Measurements from ENCODE around the gene KEAP1. TPM values are rescaled to one million over a fixed set of nuclear protein-coding genes. Genes with fewer than 3 reads are reported as not detected.

Gene KEAP1
- total and polyA plus RNA-seq, 10 of the 15 experiments (the other 5 are each of a cell fraction or from before 2014, with no cell fraction given), result 1.4 to 87.7 (median 48.6) TPM

DNA sequence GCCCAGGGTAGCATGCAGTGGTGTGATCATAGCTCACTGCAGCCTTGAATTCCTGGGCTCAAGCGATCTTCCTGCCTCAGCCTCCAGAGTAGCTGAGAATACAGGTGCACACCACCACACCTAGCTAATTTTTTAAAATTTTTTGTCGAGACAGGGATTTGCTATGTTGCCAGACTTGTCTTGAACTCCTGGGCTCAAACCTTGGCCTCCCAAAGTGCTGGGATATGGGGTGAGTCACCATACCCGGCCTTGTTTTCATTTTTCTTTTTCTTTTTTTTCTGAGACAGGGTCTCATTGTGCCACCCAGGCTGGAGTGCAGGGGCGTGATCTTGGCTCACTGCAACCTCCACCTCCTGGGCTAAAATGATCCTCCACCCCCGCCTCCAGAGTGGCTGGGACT, 38.7 kb downstream of the KEAP1 start:
- ChIA-PET RAD21 (ENCODE audit: unreplicated experiment) (no interaction called here), SMC1A (ENCODE audit: uncharacterized antibody, unreplicated experiment) (no interaction called here), POLR2A (interaction anchor here (0.6 kb wide), 1 partner anchor 10 kb away, joined by 5 read pairs; no protein-coding TSS in a partner anchor), CTCF (interaction anchor here (1.1 kb wide), 1 partner anchor 19 kb away, joined by 4 read pairs; no protein-coding TSS in a partner anchor)
- Histone ChIP-seq H2AFZ (ENCODE audit: control insufficient read depth, low read depth, low read length) (no peak overlapping the region), H3K27me3 (replicated peaks in 1 of 2; ENCODE audit: control insufficient read depth in 2 of 2, insufficient read depth in 2 of 2, low read length in 1 of 2) (no peaks in the 10 kb centered on the region), H3K4me3 (no peak overlapping the region), H3K9ac (ENCODE audit: control insufficient read depth, insufficient read depth, low read length) (no peak overlapping the region), H3K4me1 (ENCODE audit: control insufficient read depth, insufficient read depth, low read length) (peaks cover 4% of the 10 kb centered on the region; the same call in 1 of the 2 replicates), H3K27ac (ENCODE audit: control insufficient read depth, insufficient read depth) (no peak overlapping the region), H3K79me2 (ENCODE audit: control insufficient read depth, insufficient read depth, low read length) (no peaks in the 10 kb centered on the region), H4K20me1 (ENCODE audit: control insufficient read depth, insufficient read depth) (no peaks in the 10 kb centered on the region), H3K9me3 (replicated peaks; ENCODE audit: control insufficient read depth, insufficient read depth, low read length) (no peaks in the 10 kb centered on the region), H3K36me3 (ENCODE audit: control insufficient read depth in 2 of 2, insufficient read depth in 2 of 2, low read length in 1 of 2) (peaks cover 2 to 4% of the 10 kb centered on the region in 2 experiments; a peak in 1 of 4 replicates), H3K4me2 (ENCODE audit: control insufficient read depth, insufficient read depth) (no peak overlapping the region)
- FAIRE-seq (no peak), ATAC-seq (no peak), DNase-seq (ENCODE audit: low read depth, low spot score) (no peak)
- in situ Hi-C loops (cut with MboI) (no loop called here), intact Hi-C loops (cut with micrococcal nuclease; ENCODE audit: unreplicated experiment) (no loop called here)
- TF ChIP-seq EZH2 (IDR thresholded peaks at IDR 0.05; ENCODE audit: borderline replicate concordance, control insufficient read depth, low read depth, low read length) (no peak), MYC (IDR thresholded peaks at IDR 0.05; ENCODE audit: insufficient read depth, insufficient read length, insufficient replicate concordance, low read length, severe bottlenecking) (no peak), ESRRA (IDR thresholded peaks at IDR 0.05; ENCODE audit: low read length) (no peak)
- TF ChIP-seq, protein P1, sequence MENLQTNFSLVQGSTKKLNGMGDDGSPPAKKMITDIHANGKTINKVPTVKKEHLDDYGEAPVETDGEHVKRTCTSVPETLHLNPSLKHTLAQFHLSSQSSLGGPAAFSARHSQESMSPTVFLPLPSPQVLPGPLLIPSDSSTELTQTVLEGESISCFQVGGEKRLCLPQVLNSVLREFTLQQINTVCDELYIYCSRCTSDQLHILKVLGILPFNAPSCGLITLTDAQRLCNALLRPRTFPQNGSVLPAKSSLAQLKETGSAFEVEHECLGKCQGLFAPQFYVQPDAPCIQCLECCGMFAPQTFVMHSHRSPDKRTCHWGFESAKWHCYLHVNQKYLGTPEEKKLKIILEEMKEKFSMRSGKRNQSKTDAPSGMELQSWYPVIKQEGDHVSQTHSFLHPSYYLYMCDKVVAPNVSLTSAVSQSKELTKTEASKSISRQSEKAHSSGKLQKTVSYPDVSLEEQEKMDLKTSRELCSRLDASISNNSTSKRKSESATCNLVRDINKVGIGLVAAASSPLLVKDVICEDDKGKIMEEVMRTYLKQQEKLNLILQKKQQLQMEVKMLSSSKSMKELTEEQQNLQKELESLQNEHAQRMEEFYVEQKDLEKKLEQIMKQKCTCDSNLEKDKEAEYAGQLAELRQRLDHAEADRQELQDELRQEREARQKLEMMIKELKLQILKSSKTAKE (IDR thresholded peaks at IDR 0.05; ENCODE audit: low read depth, poor library complexity, severe bottlenecking), result no peak
- WGBS (ENCODE audit: insufficient coverage, insufficient replicate concordance, low lambda C conversion rate, missing lambda C conversion rate), result 65% methylated on average over 5 of the region's 5 CpGs
- BruUV-seq (replicated peaks), result no TSS peak

DNA sequence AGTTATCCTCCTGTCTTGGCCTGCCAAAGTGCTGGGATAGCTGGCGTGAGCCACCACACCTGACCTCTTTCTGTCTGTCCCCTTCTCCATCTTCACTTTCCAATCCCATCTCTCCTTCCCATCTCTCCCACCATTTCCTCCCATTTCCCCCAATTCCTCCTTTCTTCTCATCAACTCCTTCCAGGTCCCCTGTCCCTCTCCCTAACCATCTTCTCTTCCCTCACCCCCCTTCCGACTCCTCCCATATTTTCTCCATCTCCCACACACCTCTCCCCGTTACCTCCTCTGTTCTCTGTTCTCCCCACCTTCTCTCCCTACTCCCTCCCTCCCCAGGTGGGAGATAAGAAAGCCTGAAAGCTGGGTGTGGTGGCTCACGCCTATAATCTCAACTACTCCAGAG, 40.6 kb downstream of the KEAP1 start:
- no peak for DNase-seq (ENCODE audit: low read depth, low spot score)
- POLR2A ChIA-PET, result no interaction called here
- H3K27ac ChIP-seq (ENCODE audit: control insufficient read depth, insufficient read depth), result no peak overlapping the region
- WGBS (ENCODE audit: insufficient coverage, insufficient replicate concordance, low lambda C conversion rate, missing lambda C conversion rate), result 68% methylated on average over 4 of the region's 4 CpGs
- intact Hi-C loops (cut with micrococcal nuclease; ENCODE audit: unreplicated experiment), result no loop called here
- no peak overlapping the region for H3K4me3 ChIP-seq
- FAIRE-seq, result no peak
- H3K9me3 ChIP-seq (replicated peaks; ENCODE audit: control insufficient read depth, insufficient read depth, low read length), result no peaks in the 10 kb centered on the region
- peaks cover 4% of the 10 kb centered on the region; the same call in 1 of the 2 replicates for H3K4me1 ChIP-seq (ENCODE audit: control insufficient read depth, insufficient read depth, low read length)
- SMC1A ChIA-PET (ENCODE audit: uncharacterized antibody, unreplicated experiment), result interaction anchor here (0.7 kb wide), 1 partner anchor 38 kb away, joined by 3 read pairs; no protein-coding TSS in a partner anchor
- BruUV-seq (replicated peaks), result no TSS peak
- H3K79me2 ChIP-seq (ENCODE audit: control insufficient read depth, insufficient read depth, low read length), result no peaks in the 10 kb centered on the region
- RAD21 ChIA-PET (ENCODE audit: unreplicated experiment), result no interaction called here
- H4K20me1 ChIP-seq (ENCODE audit: control insufficient read depth, insufficient read depth), result no peaks in the 10 kb centered on the region
- H3K4me2 ChIP-seq (ENCODE audit: control insufficient read depth, insufficient read depth), result no peak overlapping the region
- H2AFZ ChIP-seq (ENCODE audit: control insufficient read depth, low read depth, low read length), result no peak overlapping the region
- CTCF ChIA-PET, result no interaction called here
- no peak for ATAC-seq
- TF ChIP-seq YY1 (IDR thresholded peaks at IDR 0.05; ENCODE audit: low read depth, low read length) (no peak), CHD1 (IDR thresholded peaks at IDR 0.05; ENCODE audit: low read depth, low read length) (no peak), TBL1XR1 (IDR thresholded peaks at IDR 0.05; ENCODE audit: low read depth, low read length) (no peak), CHD4 (IDR thresholded peaks at IDR 0.05) (no peak), BACH1 (IDR thresholded peaks at IDR 0.05; ENCODE audit: borderline replicate concordance) (no peak), ZSCAN29 (IDR thresholded peaks at IDR 0.05) (no peak), RELA (IDR thresholded peaks at IDR 0.05; ENCODE audit: borderline replicate concordance, partially characterized antibody) (no peak)
- TF ChIP-seq, protein P2, sequence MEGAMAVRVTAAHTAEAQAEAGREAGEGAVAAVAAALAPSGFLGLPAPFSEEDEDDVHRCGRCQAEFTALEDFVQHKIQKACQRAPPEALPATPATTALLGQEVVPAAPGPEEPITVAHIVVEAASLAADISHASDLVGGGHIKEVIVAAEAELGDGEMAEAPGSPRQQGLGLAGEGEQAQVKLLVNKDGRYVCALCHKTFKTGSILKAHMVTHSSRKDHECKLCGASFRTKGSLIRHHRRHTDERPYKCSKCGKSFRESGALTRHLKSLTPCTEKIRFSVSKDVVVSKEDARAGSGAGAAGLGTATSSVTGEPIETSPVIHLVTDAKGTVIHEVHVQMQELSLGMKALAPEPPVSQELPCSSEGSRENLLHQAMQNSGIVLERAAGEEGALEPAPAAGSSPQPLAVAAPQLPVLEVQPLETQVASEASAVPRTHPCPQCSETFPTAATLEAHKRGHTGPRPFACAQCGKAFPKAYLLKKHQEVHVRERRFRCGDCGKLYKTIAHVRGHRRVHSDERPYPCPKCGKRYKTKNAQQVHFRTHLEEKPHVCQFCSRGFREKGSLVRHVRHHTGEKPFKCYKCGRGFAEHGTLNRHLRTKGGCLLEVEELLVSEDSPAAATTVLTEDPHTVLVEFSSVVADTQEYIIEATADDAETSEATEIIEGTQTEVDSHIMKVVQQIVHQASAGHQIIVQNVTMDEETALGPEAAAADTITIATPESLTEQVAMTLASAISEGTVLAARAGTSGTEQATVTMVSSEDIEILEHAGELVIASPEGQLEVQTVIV (IDR thresholded peaks at IDR 0.05; ENCODE audit: borderline replicate concordance, partially characterized antibody), result no peak
- no peak overlapping the region for H3K9ac ChIP-seq (ENCODE audit: control insufficient read depth, insufficient read depth, low read length)
- in situ Hi-C loops (cut with MboI), result no loop called here
- H3K27me3 ChIP-seq (replicated peaks in 1 of 2; ENCODE audit: control insufficient read depth in 2 of 2, insufficient read depth in 2 of 2, low read length in 1 of 2), result no peaks in the 10 kb centered on the region
- peaks cover 2 to 4% of the 10 kb centered on the region in 2 experiments; a peak in 1 of 4 replicates for H3K36me3 ChIP-seq (ENCODE audit: control insufficient read depth in 2 of 2, insufficient read depth in 2 of 2, low read length in 1 of 2)

Measured in GM12878 (cell line).